Effector memory CD4-positive, alpha-beta T cell (primary cell): ENCODE data around the gene EHD4.

Experiments
- DNase-seq, 3 donors: peaks; one replicate each; pipeline ENCODE4 v3.0.0-alpha.2; 2020
- H3K27ac ChIP-seq: 2 replicates; pipeline ENCODE4 v1.7.0; 2013; ENCODE audit warnings: mild to moderate bottlenecking, low read length, moderate library complexity; ENCODE audit not compliant: insufficient read depth, poor library complexity, severe bottlenecking
- H3K27me3 ChIP-seq: replicated peaks from 2 replicates; pipeline ENCODE4 v1.7.0; 2013; ENCODE audit warnings: mild to moderate bottlenecking, low read length; ENCODE audit not compliant: insufficient read depth, control insufficient read depth, poor library complexity, severe bottlenecking
- H3K36me3 ChIP-seq: 2 replicates; pipeline ENCODE4 v1.7.0; 2013; ENCODE audit warnings: mild to moderate bottlenecking, low read length, moderate library complexity; ENCODE audit not compliant: control insufficient read depth, insufficient read depth
- H3K4me1 ChIP-seq: 2 replicates; pipeline ENCODE4 v1.7.0; 2013; ENCODE audit warnings: low read length, mild to moderate bottlenecking; ENCODE audit not compliant: control insufficient read depth, insufficient read depth, poor library complexity, severe bottlenecking
- H3K4me3 ChIP-seq: 2 replicates; pipeline ENCODE4 v1.7.0; 2013; ENCODE audit warnings: low read length, low read depth, mild to moderate bottlenecking; ENCODE audit not compliant: insufficient read depth, poor library complexity, severe bottlenecking
- H3K9me3 ChIP-seq: 2 replicates; pipeline ENCODE4 v1.7.0; 2013; ENCODE audit warnings: mild to moderate bottlenecking, low read length, moderate library complexity; ENCODE audit not compliant: control insufficient read depth

The EHD4 gene

DNA sequence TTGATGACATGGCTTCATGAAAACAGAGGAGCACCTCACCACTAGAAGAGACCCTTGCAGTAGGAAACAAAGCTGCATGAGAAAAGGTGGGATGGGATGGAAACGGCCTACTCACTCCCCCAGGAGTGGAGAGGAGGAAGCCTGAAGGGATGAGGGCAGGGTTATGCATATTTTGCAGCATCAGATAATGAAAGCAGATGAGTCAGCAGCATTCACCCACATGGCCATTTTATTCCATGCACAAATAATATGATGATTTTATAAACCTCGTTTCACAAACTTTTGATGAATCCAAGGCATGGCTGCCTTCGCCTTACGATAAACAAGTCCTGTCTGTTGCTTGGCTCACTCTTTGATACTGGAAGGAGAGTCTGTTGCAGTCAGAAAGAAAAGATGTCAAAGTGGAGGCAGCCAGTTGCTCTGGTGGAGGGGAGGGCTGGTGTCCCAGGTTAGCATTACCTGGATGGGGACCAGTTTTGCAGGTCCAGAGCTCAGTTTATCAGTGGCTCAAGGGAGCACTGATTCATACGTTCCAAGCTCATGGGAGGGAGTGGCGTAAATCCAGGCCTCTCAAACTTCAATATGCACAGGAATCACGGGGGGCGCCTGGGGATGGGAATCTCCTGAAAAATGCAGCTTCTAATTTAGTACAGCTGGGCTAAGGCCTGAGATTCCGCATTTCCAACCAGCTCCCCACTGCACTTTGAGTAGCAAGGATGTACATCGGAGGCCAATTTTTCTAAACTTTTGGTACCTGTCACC, 9.2 kb upstream of the EHD4 start:
- Histone ChIP-seq H3K4me1 (no peaks in the 10 kb centered on the region), H3K4me3 (no peak overlapping the region), H3K36me3 (no peaks in the 10 kb centered on the region), H3K27ac (no peak overlapping the region), H3K9me3 (no peaks in the 10 kb centered on the region), H3K27me3 (no peaks in the 10 kb centered on the region)
- DNase-seq, result no peak

DNA sequence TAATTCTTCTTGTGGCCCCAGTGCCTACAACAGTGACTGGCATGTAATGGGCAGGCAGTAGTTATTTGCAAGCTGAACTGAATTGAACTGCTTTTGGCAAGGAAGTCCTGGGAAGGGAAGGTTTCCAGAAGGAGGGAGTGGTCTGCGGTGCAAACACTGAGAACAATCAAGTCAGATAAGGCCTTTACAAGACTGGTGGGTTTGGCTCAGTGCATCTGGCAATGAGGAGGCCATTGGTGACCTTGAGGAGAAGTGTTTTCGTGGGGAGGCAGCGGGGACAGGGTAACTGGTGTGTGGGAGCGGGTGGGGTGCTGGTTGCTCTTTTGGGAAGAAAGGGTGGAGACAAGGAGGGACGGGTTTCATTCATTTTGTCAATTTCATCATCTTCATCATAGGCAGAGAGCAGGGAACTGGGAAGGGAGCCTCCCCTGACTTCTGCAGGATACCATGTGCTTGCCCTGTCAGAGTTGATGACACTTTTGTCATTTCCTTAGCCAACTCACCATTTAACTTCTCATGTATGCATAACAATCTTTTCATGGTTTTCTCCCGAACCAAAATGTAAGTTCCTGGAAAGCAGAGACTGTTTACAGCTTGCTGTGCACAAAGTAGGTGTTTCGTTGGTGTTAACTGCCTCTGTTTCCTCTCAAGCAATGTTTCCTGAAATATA, 8.4 kb upstream of the EHD4 start:
- H3K4me3 ChIP-seq, result no peak overlapping the region
- H3K27me3 ChIP-seq, result no peaks in the 10 kb centered on the region
- H3K4me1 ChIP-seq, result no peaks in the 10 kb centered on the region
- H3K36me3 ChIP-seq, result no peaks in the 10 kb centered on the region
- no peaks in the 10 kb centered on the region for H3K9me3 ChIP-seq
- no peak for DNase-seq
- no peak overlapping the region for H3K27ac ChIP-seq

- Histone ChIP-seq H3K4me1 (no peaks in the 10 kb centered on the region), H3K4me3 (no peak overlapping the region), H3K9me3 (no peaks in the 10 kb centered on the region), H3K27me3 (no peaks in the 10 kb centered on the region), H3K36me3 (no peaks in the 10 kb centered on the region), H3K27ac (no peak overlapping the region)
- no peak for DNase-seq
Observed at GRCh38 chr15:41979493-41980266, 7.3 kb upstream of the EHD4 start.

GRCh38 chr15:41978534-41978933, 6.2 kb upstream of the EHD4 start:
- no peak for DNase-seq
- Histone ChIP-seq H3K4me1 (no peaks in the 10 kb centered on the region), H3K9me3 (no peaks in the 10 kb centered on the region), H3K36me3 (no peaks in the 10 kb centered on the region), H3K4me3 (no peak overlapping the region), H3K27ac (no peak overlapping the region), H3K27me3 (no peaks in the 10 kb centered on the region)

DNA sequence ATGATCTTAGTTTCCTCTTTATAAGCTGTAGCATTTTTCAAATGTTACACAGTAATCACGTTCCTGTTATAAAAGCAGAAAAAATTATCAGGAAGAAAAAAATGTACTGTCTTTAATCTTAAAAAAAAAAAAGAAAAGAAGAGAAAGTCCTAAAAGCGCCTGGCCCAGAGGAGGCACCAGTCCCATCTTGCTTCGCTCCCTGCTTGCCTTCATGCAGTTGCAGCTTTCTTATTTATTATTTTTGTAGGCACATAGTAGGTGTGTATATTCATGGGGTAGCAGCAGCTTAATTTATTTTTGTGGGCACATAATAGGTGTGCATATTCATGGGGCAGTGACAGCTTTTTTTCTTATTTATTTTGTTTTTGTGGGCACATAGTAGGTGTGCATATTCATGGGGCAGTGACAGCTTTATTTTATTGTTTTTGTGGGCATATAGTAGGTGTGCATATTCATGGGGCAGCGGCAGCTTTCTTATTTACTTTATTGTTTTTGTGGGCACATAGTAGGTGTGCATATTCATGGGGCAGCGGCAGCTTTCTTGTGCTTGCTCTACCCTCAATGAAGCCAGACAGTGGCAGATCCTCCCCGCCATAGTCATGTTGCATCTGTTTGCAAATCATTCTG, 5.5 kb upstream of the EHD4 start:
- H3K4me1 ChIP-seq, result no peaks in the 10 kb centered on the region
- no peak overlapping the region for H3K27ac ChIP-seq
- no peak for DNase-seq
- H3K27me3 ChIP-seq, result no peaks in the 10 kb centered on the region
- no peaks in the 10 kb centered on the region for H3K36me3 ChIP-seq
- H3K4me3 ChIP-seq, result no peak overlapping the region
- no peaks in the 10 kb centered on the region for H3K9me3 ChIP-seq

GRCh38 chr15:41975669-41976068, 3.3 kb upstream of the EHD4 start:
- peaks cover 6% of the 10 kb centered on the region for H3K4me1 ChIP-seq
- no peaks in the 10 kb centered on the region for H3K9me3 ChIP-seq
- DNase-seq, result no peak

DNA sequence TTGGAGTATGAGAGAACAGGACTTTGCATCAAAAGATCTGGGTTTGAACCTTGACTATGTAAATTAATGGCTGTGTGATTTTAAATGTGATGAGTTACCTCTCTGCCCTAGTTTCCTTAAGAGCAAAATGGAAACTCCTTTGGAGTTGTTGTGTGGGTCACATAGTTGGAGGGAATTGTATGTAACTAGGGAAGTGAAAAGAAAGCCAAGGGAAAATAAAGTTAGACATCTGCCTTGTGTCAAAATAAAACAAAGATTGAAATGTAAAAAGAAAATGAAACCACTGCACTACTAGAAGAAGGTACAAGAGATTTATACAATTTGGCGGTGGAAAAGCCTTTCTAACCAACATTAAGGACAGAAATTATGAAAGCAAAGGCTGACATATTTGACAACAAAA, 1.7 kb upstream of the EHD4 start:
- no peaks in the 10 kb centered on the region for H3K9me3 ChIP-seq
- no peak overlapping the region for H3K27ac ChIP-seq
- H3K4me1 ChIP-seq, result peaks cover 19% of the 10 kb centered on the region
- no peak for DNase-seq
- H3K27me3 ChIP-seq, result no peaks in the 10 kb centered on the region
- H3K4me3 ChIP-seq, result no peak overlapping the region
- no peaks in the 10 kb centered on the region for H3K36me3 ChIP-seq

More at GRCh38 chr15:41975669-41976068, 3.3 kb upstream of the EHD4 start:
- no peaks in the 10 kb centered on the region for H3K27me3 ChIP-seq
- H3K27ac ChIP-seq, result no peak overlapping the region
- H3K36me3 ChIP-seq, result no peaks in the 10 kb centered on the region
- no peak overlapping the region for H3K4me3 ChIP-seq

DNA sequence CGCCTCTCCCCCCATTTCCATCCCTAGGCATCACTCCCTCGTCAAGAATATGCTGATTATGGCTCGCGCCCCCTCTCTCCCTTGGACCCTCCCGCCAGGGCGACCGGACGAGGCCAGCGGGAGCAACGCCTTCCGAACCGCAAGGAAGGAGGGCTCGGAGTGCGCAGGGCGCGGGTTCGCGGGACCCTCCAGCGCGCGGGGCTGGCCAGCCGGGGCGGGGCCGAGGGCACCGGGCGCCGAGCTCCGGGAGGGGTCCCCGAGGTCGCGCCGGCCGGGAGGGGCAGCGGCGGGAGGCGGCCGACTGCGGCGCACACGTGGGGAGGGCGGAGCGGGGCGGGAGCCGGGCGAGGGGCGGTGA, 483 bp downstream of the EHD4 start:
- Histone ChIP-seq H3K27me3 (no peaks in the 10 kb centered on the region), H3K4me1 (peaks cover 23% of the 10 kb centered on the region), H3K9me3 (no peaks in the 10 kb centered on the region), H3K27ac (peak overlapping the region; percentile 89), H3K4me3 (peak overlapping the region; percentile 83), H3K36me3 (no peaks in the 10 kb centered on the region)
- no peak for DNase-seq

GRCh38 chr15:41971089-41971894, 1.1 kb downstream of the EHD4 start:
- peak; percentile 57 to 61 (median 58) for DNase-seq
- no peaks in the 10 kb centered on the region for H3K36me3 ChIP-seq
- no peaks in the 10 kb centered on the region for H3K27me3 ChIP-seq
- peaks cover 23% of the 10 kb centered on the region for H3K4me1 ChIP-seq
- H3K9me3 ChIP-seq, result no peaks in the 10 kb centered on the region
- H3K4me3 ChIP-seq, result peak overlapping the region; percentile 83
- peak overlapping the region; percentile 89 for H3K27ac ChIP-seq
